PC-9 (cell line): Measurements from ENCODE around the gene FLAD1.

Experiments
- CTCF ChIP-seq: fragments of 200-600 bp; sonication (generic); conservative IDR thresholded peaks from 2 replicates; pipeline ENCODE4 v1.6.1; 2017; ENCODE audit warnings: mixed run types, antibody characterized with exemption, mild to moderate bottlenecking, moderate library complexity
- EZH2 ChIP-seq: fragments of 200-600 bp; sonication (generic); IDR thresholded peaks from 2 replicates; pipeline ENCODE4 v1.8.0; 2017; ENCODE audit warnings: antibody characterized with exemption, low read depth

- TF ChIP-seq EZH2 (no peak), CTCF (no peak)
These were observed 26.1 kb downstream of the FLAD1 start for GRCh38 chr1:155009221-155009711.
